Measurements from ENCODE around the gene TCF7L1. TPM values are rescaled to one million over a fixed set of nuclear protein-coding genes. Genes with fewer than 3 reads are reported as not detected.

The TCF7L1 gene
- total and polyA plus RNA-seq, 5 donors, result 12.0 to 13.8 (median 12.9) TPM

- no peak overlapping the region for H3K4me3 ChIP-seq (ENCODE audit: low read length)
- no peaks in the 10 kb centered on the region for H3K27me3 ChIP-seq (ENCODE audit: control insufficient read depth, insufficient read depth)
- WGBS, result 30% methylated on average over 6 of the region's 6 CpGs
- ATAC-seq, result peak; percentile 77 to 90
- H3K4me1 ChIP-seq (ENCODE audit: control insufficient read depth, insufficient read depth, low read length), result peaks cover 8% of the 10 kb centered on the region
- DNase-seq, result peak; percentile 36 to 82 (median 71)
- H3K27ac ChIP-seq (ENCODE audit: low read length), result peak overlapping the region; percentile 78
- H3K9me3 ChIP-seq (ENCODE audit: control insufficient read depth, low read length), result no peaks in the 10 kb centered on the region
- intact Hi-C loops (cut with DNase I), result no loop called here
Measured at GRCh38 chr2:85269959-85270358, 136.8 kb downstream of the TCF7L1 start.

GRCh38 chr2:85272357-85272756 is 139.2 kb downstream of the TCF7L1 start:
- ATAC-seq (no peak), DNase-seq (no peak)
- Histone ChIP-seq H3K4me3 (ENCODE audit: low read length) (no peak overlapping the region), H3K27ac (ENCODE audit: low read length) (no peak overlapping the region), H3K9me3 (ENCODE audit: control insufficient read depth, low read length) (no peaks in the 10 kb centered on the region), H3K27me3 (ENCODE audit: control insufficient read depth, insufficient read depth) (no peaks in the 10 kb centered on the region), H3K4me1 (ENCODE audit: control insufficient read depth, insufficient read depth, low read length) (peaks cover 7% of the 10 kb centered on the region)
- intact Hi-C loops (cut with DNase I), result no loop called here
- 90% methylated on average over 6 of the region's 6 CpGs for WGBS

GRCh38 chr2:85273738-85274731 is 140.8 kb downstream of the TCF7L1 start:
- DNase-seq, result no peak
- no peak overlapping the region for H3K4me3 ChIP-seq (ENCODE audit: low read length)
- H3K4me1 ChIP-seq (ENCODE audit: control insufficient read depth, insufficient read depth, low read length), result peaks cover 16% of the 10 kb centered on the region
- no peaks in the 10 kb centered on the region for H3K27me3 ChIP-seq (ENCODE audit: control insufficient read depth, insufficient read depth)
- H3K9me3 ChIP-seq (ENCODE audit: control insufficient read depth, low read length), result no peaks in the 10 kb centered on the region
- H3K27ac ChIP-seq (ENCODE audit: low read length), result no peak overlapping the region
- ATAC-seq, result no peak
- WGBS, result 60% methylated on average over 21 of the region's 21 CpGs
- intact Hi-C loops (cut with DNase I), result no loop called here

- ATAC-seq (no peak), DNase-seq (no peak)
- Histone ChIP-seq H3K4me3 (ENCODE audit: low read length) (peak overlapping the region; percentile 32), H3K9me3 (ENCODE audit: control insufficient read depth, low read length) (no peaks in the 10 kb centered on the region), H3K27ac (ENCODE audit: low read length) (peak overlapping the region; percentile 49), H3K4me1 (ENCODE audit: control insufficient read depth, insufficient read depth, low read length) (peaks cover 13% of the 10 kb centered on the region), H3K27me3 (ENCODE audit: control insufficient read depth, insufficient read depth) (no peaks in the 10 kb centered on the region)
- WGBS, result 51% methylated on average over 9 of the region's 9 CpGs
- intact Hi-C loops (cut with DNase I), result no loop called here
Measured at GRCh38 chr2:85275984-85276540, 142.9 kb downstream of the TCF7L1 start.

- Histone ChIP-seq H3K4me1 (ENCODE audit: control insufficient read depth, insufficient read depth, low read length) (peaks cover 13% of the 10 kb centered on the region), H3K27me3 (ENCODE audit: control insufficient read depth, insufficient read depth) (no peaks in the 10 kb centered on the region)
- intact Hi-C loops (cut with DNase I), result no loop called here
Measured at GRCh38 chr2:85276571-85277118, 143.5 kb downstream of the TCF7L1 start.

GRCh38 chr2:85277416-85278158 is 144.4 kb downstream of the TCF7L1 start:
- WGBS, result 23% methylated on average over 15 of the region's 15 CpGs
- DNase-seq, result peak; percentile 74 to 92 (median 89)
- Histone ChIP-seq H3K27me3 (ENCODE audit: control insufficient read depth, insufficient read depth) (no peaks in the 10 kb centered on the region), H3K9me3 (ENCODE audit: control insufficient read depth, low read length) (no peaks in the 10 kb centered on the region), H3K4me3 (ENCODE audit: low read length) (no peak overlapping the region), H3K4me1 (ENCODE audit: control insufficient read depth, insufficient read depth, low read length) (peaks cover 13% of the 10 kb centered on the region), H3K27ac (ENCODE audit: low read length) (peak overlapping the region; percentile 43)
- peak; percentile 89 to 93 for ATAC-seq
- intact Hi-C loops (cut with DNase I), result no loop called here

More at GRCh38 chr2:85276571-85277118, 143.5 kb downstream of the TCF7L1 start:
- Histone ChIP-seq H3K27ac (ENCODE audit: low read length) (peak overlapping the region; percentile 3), H3K9me3 (ENCODE audit: control insufficient read depth, low read length) (no peaks in the 10 kb centered on the region), H3K4me3 (ENCODE audit: low read length) (no peak overlapping the region)
- ATAC-seq (peak; percentile 7 to 24), DNase-seq (no peak)
- WGBS, result 40% methylated on average over 14 of the region's 14 CpGs

GRCh38 chr2:85278361-85278760 is 145.2 kb downstream of the TCF7L1 start:
- no peaks in the 10 kb centered on the region for H3K9me3 ChIP-seq (ENCODE audit: control insufficient read depth, low read length)
- no peak overlapping the region for H3K4me3 ChIP-seq (ENCODE audit: low read length)
- no peak for DNase-seq
- no peak for ATAC-seq
- intact Hi-C loops (cut with DNase I), result no loop called here
- H3K27ac ChIP-seq (ENCODE audit: low read length), result no peak overlapping the region
- peaks cover 13% of the 10 kb centered on the region for H3K4me1 ChIP-seq (ENCODE audit: control insufficient read depth, insufficient read depth, low read length)
- no peaks in the 10 kb centered on the region for H3K27me3 ChIP-seq (ENCODE audit: control insufficient read depth, insufficient read depth)
- WGBS, result 61% methylated on average over 2 of the region's 2 CpGs

GRCh38 chr2:85281553-85281952 is 148.4 kb downstream of the TCF7L1 start:
- no peak for ATAC-seq
- intact Hi-C loops (cut with DNase I), result no loop called here

GRCh38 chr2:85282914-85283313 is 149.7 kb downstream of the TCF7L1 start:
- Histone ChIP-seq H3K4me1 (ENCODE audit: control insufficient read depth, insufficient read depth, low read length) (peaks cover 4% of the 10 kb centered on the region), H3K9me3 (ENCODE audit: control insufficient read depth, low read length) (no peaks in the 10 kb centered on the region), H3K4me3 (ENCODE audit: low read length) (no peak overlapping the region), H3K27me3 (ENCODE audit: control insufficient read depth, insufficient read depth) (no peaks in the 10 kb centered on the region), H3K27ac (ENCODE audit: low read length) (no peak overlapping the region)
- ATAC-seq (no peak), DNase-seq (no peak)
- 93% methylated on average over 7 of the region's 7 CpGs for WGBS
- intact Hi-C loops (cut with DNase I), result no loop called here

More at GRCh38 chr2:85281553-85281952, 148.4 kb downstream of the TCF7L1 start:
- no peaks in the 10 kb centered on the region for H3K9me3 ChIP-seq (ENCODE audit: control insufficient read depth, low read length)
- H3K4me1 ChIP-seq (ENCODE audit: control insufficient read depth, insufficient read depth, low read length), result peaks cover 13% of the 10 kb centered on the region
- H3K4me3 ChIP-seq (ENCODE audit: low read length), result no peak overlapping the region
- H3K27me3 ChIP-seq (ENCODE audit: control insufficient read depth, insufficient read depth), result no peaks in the 10 kb centered on the region
- 77% methylated on average over 6 of the region's 6 CpGs for WGBS
- H3K27ac ChIP-seq (ENCODE audit: low read length), result no peak overlapping the region
- no peak for DNase-seq

GRCh38 chr2:85283641-85284040 is 150.4 kb downstream of the TCF7L1 start:
- H3K27ac ChIP-seq (ENCODE audit: low read length), result no peak overlapping the region
- no peaks in the 10 kb centered on the region for H3K9me3 ChIP-seq (ENCODE audit: control insufficient read depth, low read length)
- H3K4me1 ChIP-seq (ENCODE audit: control insufficient read depth, insufficient read depth, low read length), result peaks cover 2% of the 10 kb centered on the region
- no peak for DNase-seq
- no peak overlapping the region for H3K4me3 ChIP-seq (ENCODE audit: low read length)
- ATAC-seq, result no peak
- H3K27me3 ChIP-seq (ENCODE audit: control insufficient read depth, insufficient read depth), result no peaks in the 10 kb centered on the region
- intact Hi-C loops (cut with DNase I), result no loop called here
- WGBS, result 93% methylated on average over 8 of the region's 8 CpGs

Data from right cardiac atrium (tissue), 5 donors.